Activated CD4-positive, CD25-positive, alpha-beta regulatory T cell treated with anti-CD3 and anti-CD28 coated beads, Interleukin-2, amount 50 U/mL, for 16 hours (primary cell): ENCODE measurements around the gene BIRC3.
"Not testable (repeated sequence)": the region's sequence is repeated elsewhere in the genome, so short reads cannot be mapped to it uniquely, and the experiment has no call there.

Experiments used
- DNase-seq: peaks from one replicate; pipeline ENCODE4 v3.0.0-alpha.2; 2020; ENCODE audit warnings: low read depth, low spot score

Gene BIRC3

GRCh38 chr11:102323542-102324251, 6.4 kb downstream of the BIRC3 start:
- DNase-seq, result no peak

GRCh38 chr11:102325088-102325487, 7.8 kb downstream of the BIRC3 start:
- no peak for DNase-seq

- DNase-seq, result no peak
These were observed 11.5 kb downstream of the BIRC3 start for GRCh38 chr11:102328748-102329147.

DNA sequence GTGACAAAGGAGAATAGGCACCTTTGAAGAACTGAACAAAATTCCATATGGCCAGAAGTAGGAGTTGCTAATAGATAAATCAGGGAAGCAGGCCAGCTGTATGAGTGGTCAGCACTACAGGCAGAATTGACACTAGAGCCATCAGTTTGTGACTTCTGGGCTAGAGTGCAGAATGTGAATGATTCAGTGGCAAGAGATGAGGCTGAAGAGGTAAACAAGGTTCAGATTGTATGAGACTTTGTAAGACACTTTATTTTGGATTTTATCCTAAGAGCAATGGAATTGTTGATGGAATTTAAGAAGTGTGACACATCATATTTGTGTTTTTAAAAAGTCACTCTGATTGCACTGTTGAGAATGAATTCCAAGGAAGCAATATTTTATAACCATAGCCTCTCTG, 12.9 kb downstream of the BIRC3 start:
- no peak for DNase-seq

- DNase-seq, result no peak
These were observed 14.1 kb downstream of the BIRC3 start for GRCh38 chr11:102331341-102331740.

- DNase-seq, result no peak
These were observed 15.3 kb downstream of the BIRC3 start for GRCh38 chr11:102332611-102332994.

DNA sequence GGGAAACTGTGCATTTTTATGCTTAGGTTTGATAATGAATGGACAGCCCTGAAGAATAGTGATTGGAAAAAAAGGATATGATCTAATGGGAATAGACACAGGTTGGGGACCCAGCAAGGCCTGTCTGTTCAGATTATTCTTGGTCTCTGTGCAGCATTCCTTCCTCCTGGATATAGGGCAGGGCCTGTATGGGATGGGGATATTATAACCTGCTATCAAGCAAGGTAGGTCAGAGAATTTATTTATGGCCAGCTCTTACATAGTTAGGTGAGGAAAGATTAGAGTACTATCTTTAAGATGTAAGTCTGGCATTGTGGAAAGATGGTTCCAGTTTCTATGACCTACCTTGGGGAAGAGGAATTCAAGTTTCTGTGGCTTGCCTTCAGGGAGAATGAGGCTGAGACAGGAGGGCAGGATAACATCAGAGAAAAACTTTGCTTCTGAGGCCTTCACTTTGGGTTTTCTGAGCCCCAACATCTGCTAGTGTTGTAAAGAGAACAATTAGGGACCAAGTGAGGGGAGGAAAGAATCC, 21.3 kb downstream of the BIRC3 start:
- DNase-seq, result no peak

DNA sequence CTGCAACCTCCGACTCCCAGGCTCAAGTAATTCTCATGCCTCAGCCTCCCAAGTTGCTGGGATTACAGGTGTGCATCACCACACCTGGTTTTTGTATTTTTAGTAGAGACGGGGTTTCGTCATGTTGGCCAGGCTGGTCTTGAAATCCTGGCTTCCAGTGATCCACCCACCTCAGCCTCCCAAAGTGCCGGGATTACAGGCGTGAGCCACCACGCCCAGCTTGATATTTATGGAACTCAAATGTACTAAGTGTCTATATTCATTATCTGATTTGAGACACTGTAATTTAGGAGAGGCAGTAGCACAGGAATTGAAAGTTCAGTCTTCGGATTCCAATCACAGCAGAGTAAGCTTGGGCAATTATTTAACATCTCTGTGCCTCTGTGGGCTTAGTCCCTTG, 24.0 kb downstream of the BIRC3 start:
- not testable (repeated sequence) for DNase-seq

DNA sequence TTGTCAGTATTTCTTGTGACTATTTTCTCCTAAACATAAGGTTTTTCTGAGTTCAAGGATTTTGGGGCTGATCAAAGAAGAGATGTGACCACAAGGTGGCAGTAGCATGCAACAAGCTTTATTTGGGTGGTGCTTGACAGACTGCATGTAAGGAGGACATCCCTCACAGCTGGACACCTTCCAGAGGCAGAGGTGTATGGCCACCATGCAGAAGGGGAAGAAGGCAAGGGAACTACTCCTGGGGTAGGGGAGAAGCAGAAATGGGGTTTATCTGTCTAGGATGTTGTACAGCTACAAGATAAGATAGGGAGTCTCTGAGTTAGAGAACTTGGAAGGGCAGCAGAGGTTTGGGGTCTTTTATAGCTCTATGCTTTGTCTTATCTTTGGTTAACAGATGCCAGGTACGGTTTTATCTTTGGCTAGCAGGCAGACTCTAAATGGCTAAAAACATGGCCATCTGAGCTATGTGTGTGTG, 24.6 kb downstream of the BIRC3 start:
- peak; percentile 56 for DNase-seq

GRCh38 chr11:102343809-102344208, 26.5 kb downstream of the BIRC3 start:
- no peak for DNase-seq

DNA sequence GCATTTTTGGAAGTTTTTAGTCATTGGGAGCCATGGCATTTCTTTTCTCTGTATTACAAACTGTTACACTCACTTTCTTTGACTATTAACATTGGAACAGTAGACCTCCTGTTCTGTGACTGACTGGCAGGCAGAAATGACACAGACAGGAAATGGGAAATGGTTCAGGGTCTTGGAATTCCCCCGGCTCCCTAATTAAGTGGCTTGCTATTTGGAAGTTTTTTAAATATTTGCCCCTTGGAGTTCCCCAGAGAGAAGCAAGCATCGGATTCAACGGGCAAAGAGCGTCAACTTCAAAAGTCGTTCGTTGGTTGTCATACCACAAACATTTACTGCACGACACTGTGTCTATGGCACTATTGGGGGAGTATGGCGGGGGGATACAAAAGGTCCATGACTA, 28.6 kb downstream of the BIRC3 start:
- no peak for DNase-seq

- no peak for DNase-seq
These were observed 29.1 kb downstream of the BIRC3 start for GRCh38 chr11:102346456-102346747.

DNA sequence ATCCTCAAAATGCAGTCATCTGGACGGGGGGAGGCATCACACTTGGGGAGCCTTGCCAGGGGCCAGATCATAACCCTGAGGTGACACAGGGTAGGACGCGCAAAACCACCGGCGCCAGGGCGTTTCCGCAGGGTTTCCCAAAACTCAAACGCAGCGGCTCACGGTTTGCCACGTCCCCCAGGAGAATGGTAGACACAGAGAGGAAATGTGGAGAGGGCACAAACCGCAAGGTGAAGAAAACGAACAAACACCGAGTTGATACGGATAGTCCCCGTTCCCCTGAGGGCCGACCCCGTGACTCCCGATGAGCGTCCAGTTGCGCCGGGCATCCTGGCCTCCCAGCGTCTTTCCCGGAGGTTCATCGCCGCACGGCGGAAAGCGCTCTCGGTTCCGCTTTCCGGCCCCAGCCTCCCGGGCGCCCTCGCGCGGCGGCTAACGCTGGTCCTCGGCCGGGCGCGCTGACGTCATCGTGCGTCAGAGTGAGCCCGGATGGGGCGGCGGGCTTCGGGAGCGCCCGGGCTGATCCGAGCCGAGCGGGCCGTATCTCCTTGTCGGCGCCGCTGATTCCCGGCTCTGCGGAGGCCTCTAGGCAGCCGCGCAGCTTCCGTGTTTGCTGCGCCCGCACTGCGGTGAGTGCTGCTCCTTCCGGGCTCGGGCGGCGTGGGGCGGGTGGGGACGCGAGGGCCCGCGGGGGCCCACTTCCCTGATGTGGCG, 29.6 kb downstream of the BIRC3 start, which contains the start of gene BIRC2:
TSS of gene BIRC2 (plus strand) at position 467 of the 714 bp plus-strand sequence. CDS start 2,641 bp downstream, outside the sequence.
- DNase-seq, result peak; percentile 85

GRCh38 chr11:102347462-102348370, 30.4 kb downstream of the BIRC3 start:
- no peak for DNase-seq

GRCh38 chr11:102357116-102357515, 39.8 kb downstream of the BIRC3 start:
- DNase-seq, result no peak

GRCh38 chr11:102359372-102359771, 42.1 kb downstream of the BIRC3 start:
- DNase-seq, result no peak

DNA sequence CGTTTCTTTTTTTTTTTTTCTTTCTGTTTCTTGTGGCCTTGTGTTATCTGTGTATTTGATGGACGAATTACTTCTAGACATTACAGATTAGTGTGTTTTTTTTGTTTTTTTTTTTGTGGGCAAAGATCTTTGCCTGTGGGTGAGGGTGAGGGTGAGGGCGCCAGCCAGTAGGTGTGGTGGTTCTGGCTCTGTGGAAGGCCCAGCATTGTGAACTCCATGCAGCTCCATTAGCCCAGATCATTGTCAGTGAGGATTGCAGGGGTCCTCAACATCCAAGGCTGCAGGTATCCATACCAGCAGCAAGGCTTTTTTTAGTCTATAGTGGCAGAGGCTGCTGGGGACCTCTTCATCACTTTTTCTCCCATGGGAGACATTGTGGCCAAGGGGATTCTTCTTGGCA, 43.4 kb downstream of the BIRC3 start:
- DNase-seq, result no peak

DNA sequence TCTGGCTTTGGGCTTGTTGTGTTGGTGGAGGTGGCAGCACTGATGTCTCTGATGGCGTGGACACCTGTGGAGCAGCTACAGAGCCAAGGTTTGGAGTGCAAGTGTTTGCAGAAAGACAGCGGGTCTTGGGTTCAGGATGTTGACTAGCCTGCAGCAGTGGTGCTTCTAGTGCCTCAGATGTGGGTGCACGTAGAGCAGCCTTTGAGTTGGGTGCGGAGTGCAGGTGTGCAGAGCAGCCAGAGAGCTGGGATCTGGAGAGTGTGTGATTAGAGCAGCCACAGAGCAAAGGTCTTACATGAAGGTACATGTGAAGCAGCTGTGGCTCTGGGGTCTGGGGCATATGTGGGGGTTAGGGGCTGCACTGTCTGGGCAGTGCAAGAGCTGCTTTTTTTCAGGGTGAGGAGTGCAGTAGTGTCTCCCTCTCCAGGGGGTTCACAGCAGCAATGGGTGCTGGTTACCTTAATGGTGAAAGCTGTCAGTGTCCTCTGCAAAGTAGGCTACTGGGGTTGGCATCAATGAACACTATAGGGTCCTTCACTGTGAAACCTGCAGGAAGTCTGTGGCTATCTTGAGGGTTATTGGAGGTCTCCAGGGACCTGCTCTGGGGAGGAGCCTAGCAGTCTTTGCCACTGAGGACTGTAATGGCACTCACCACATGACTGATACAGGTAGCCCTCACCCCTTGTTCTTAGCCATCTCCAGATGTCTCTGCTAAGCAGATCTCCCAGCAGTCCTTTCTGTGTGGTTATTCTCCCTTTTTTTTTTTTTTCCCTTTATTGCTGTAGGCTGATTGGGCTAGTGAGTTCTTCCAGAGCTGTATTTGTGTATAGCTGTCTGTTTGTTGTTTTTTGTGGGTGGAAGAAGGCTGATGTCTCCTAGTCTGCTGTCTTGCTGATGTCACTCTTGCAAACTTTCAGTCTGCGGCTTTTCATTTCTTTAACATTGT, 44.1 kb downstream of the BIRC3 start:
- DNase-seq, result no peak

GRCh38 chr11:102364991-102365390, 47.7 kb downstream of the BIRC3 start:
- DNase-seq, result no peak

GRCh38 chr11:102367364-102367763, 50.1 kb downstream of the BIRC3 start:
- DNase-seq, result no peak

- no peak for DNase-seq
These were observed 51.2 kb downstream of the BIRC3 start for GRCh38 chr11:102368472-102368871.
